HAP-1 (cell line): ENCODE data around the gene PPP1R13B.

Experiments used
- DNase-seq, 2 experiments: peaks; one replicate each; pipeline ENCODE4 v3.0.0-alpha.2; 2016 to 2020; ENCODE audit warnings: low spot score in 2 of 2
- H3K27me3 ChIP-seq: fragments of 250-450 bp; sonication (Bioruptor Pico); 2 replicates; pipeline ENCODE4 v1.5.1; 2020; ENCODE audit warnings: low read depth, mild to moderate bottlenecking, moderate library complexity
- H3K36me3 ChIP-seq: fragments of 250-450 bp; sonication (Bioruptor Pico); replicated peaks from 2 replicates; pipeline ENCODE4 v1.5.1; 2020; ENCODE audit warnings: mild to moderate bottlenecking
- H3K4me1 ChIP-seq: fragments of 250-450 bp; sonication (Bioruptor Pico); 2 replicates; pipeline ENCODE4 v1.5.1; 2020; ENCODE audit warnings: mild to moderate bottlenecking
- H3K4me3 ChIP-seq: fragments of 250-450 bp; sonication (Bioruptor Pico); 2 replicates; pipeline ENCODE4 v1.5.1; 2020; ENCODE audit warnings: mild to moderate bottlenecking, moderate library complexity
- H3K9me3 ChIP-seq: fragments of 250-450 bp; sonication (Bioruptor Pico); 2 replicates; pipeline ENCODE4 v1.5.1; 2020; ENCODE audit warnings: mild to moderate bottlenecking, moderate library complexity
- in situ Hi-C: fragments of 300-500 bp; cut with MboI; formaldehyde crosslinking; loops from 3 replicates; pipeline ENCODE4 v1.14.3; 2020; ENCODE audit warnings: low sequenced_read_pairs, inconsistent platforms, mixed read lengths

Gene PPP1R13B

GRCh38 chr14:103886304-103887169, 39.2 kb upstream of the PPP1R13B start:
- H3K36me3 ChIP-seq: no peaks in the 10 kb centered on the region
- no peaks in the 10 kb centered on the region for H3K4me1 ChIP-seq
- no peaks in the 10 kb centered on the region for H3K27me3 ChIP-seq
- no peak overlapping the region for H3K4me3 ChIP-seq
- no peaks in the 10 kb centered on the region for H3K9me3 ChIP-seq
- no peak for DNase-seq
- in situ Hi-C loops: no loop called here

DNA sequence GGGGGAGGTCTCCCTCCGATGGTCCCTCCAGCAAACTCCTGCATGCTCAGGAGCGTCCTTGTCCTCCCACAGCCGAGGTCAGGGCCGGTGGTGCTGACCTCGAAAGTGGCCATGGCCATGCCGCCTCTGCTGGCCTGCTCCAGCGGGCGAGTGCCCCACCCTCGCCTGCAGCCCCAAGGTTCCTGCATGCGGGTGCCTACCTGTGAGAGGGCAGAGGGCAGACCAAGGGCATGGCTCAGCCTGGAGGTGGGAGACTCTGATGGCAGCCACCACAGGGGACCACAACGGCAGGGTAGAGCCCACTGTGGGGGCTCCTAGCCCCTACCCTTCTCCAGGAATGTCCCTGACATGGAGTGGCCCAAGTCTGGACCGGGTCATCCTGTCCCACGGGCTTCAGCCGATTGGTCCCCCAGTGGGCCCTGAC, 38.1 kb upstream of the PPP1R13B start:
- H3K27me3 ChIP-seq: no peaks in the 10 kb centered on the region
- no peak for DNase-seq
- no peaks in the 10 kb centered on the region for H3K4me1 ChIP-seq
- in situ Hi-C loops: no loop called here
- no peaks in the 10 kb centered on the region for H3K9me3 ChIP-seq
- H3K4me3 ChIP-seq: no peak overlapping the region
- H3K36me3 ChIP-seq: no peaks in the 10 kb centered on the region

- no peaks in the 10 kb centered on the region for H3K9me3 ChIP-seq
- H3K27me3 ChIP-seq: no peaks in the 10 kb centered on the region
- H3K4me3 ChIP-seq: no peak overlapping the region
- H3K36me3 ChIP-seq: no peaks in the 10 kb centered on the region
- in situ Hi-C loops: no loop called here
- H3K4me1 ChIP-seq: no peaks in the 10 kb centered on the region
- no peak for DNase-seq
Measured at GRCh38 chr14:103884854-103885253, 37.5 kb upstream of the PPP1R13B start.

- Histone ChIP-seq H3K4me1 (no peaks in the 10 kb centered on the region), H3K4me3 (no peak overlapping the region), H3K9me3 (no peaks in the 10 kb centered on the region), H3K27me3 (no peaks in the 10 kb centered on the region), H3K36me3 (no peaks in the 10 kb centered on the region)
- DNase-seq: no peak
- in situ Hi-C loops: no loop called here
Measured at GRCh38 chr14:103883263-103883523, 35.8 kb upstream of the PPP1R13B start.

DNA sequence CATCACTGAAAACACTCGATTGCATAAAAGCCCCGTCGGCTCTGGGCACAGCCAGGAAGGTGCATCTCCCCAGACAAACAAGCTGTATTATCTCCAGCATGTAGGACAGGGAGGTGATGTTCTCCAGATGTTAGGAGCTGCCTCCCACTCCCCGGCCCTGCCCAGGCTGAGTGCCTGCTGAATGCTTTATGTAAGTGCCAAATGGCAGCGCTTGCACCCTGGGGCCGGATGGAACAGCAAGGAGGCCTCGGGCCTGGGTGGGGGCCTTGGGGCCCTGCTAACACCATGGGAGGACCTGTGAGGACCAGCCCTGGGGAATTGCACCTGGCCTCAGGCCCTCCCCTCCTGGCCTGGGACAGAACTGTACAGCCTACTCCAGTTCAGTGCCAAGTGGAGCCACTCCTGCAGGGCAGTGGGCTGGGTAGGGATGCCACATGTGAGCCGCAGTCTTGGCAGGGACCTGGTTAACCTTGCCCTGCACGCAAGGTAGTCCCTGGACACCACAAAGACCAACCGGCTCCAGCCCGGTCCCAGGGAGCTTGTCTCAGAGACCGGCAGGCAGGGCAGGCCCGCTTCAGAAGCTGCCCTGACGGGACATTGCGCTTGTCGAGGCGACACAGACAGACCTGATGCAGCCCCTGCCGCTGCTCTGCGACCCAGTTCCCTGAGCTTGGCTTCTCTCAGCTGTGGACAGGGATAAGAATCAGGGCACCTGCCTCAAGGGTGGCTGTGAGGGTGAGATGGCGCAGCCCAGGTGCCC, 35.3 kb upstream of the PPP1R13B start:
- in situ Hi-C loops: no loop called here
- H3K36me3 ChIP-seq: no peaks in the 10 kb centered on the region
- no peak overlapping the region for H3K4me3 ChIP-seq
- H3K27me3 ChIP-seq: no peaks in the 10 kb centered on the region
- no peak for DNase-seq
- no peaks in the 10 kb centered on the region for H3K4me1 ChIP-seq
- H3K9me3 ChIP-seq: no peaks in the 10 kb centered on the region

DNA sequence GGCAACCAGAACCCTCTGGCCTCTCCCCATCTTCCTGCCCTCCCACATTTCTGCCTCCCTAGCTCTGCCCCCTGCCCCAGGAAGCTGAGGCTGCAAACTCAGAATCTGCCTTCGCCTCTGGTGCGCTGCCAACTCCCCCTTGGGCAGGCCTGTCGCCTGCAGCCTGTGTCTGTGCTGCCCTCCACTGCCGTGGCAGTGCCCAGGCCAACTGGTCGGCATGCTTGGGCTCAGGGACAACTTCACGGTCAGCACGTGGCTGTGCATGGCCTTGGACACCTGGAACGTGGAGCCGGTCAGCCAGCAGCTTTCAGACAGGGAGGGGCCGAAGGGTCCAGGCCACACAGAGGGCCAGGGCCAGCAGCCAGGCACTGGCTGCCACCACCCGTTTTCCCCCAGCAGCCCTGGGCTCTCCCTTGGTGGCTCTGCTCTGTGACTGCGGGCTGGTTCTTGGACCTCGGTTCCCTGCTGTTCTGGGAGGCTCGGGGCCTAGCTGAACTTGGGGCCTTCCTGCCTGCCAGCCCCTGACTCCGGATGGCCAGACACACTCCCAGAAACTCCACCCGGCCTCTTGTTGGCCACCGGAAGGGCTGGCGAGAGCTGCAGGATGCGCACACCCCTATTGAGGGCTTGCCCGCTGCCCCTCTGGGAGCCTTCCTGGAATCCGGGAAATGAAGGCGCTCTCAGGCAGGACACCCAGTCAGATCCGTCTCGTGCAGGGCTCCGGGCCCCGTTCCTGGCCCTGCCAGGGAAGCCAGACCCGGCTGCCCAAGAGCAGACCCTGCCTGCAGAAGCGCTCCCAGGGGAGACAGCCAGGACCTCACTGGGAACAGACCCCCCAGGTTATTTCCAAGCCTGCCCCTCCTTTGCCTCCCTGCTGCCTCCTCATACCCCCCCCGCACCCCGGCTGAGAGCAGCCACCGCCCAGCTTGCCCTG, 34.2 kb upstream of the PPP1R13B start:
- no peak for DNase-seq
- Histone ChIP-seq H3K4me3 (no peak overlapping the region), H3K4me1 (no peaks in the 10 kb centered on the region), H3K27me3 (no peaks in the 10 kb centered on the region), H3K36me3 (no peaks in the 10 kb centered on the region), H3K9me3 (no peaks in the 10 kb centered on the region)
- in situ Hi-C loops: no loop called here

DNA sequence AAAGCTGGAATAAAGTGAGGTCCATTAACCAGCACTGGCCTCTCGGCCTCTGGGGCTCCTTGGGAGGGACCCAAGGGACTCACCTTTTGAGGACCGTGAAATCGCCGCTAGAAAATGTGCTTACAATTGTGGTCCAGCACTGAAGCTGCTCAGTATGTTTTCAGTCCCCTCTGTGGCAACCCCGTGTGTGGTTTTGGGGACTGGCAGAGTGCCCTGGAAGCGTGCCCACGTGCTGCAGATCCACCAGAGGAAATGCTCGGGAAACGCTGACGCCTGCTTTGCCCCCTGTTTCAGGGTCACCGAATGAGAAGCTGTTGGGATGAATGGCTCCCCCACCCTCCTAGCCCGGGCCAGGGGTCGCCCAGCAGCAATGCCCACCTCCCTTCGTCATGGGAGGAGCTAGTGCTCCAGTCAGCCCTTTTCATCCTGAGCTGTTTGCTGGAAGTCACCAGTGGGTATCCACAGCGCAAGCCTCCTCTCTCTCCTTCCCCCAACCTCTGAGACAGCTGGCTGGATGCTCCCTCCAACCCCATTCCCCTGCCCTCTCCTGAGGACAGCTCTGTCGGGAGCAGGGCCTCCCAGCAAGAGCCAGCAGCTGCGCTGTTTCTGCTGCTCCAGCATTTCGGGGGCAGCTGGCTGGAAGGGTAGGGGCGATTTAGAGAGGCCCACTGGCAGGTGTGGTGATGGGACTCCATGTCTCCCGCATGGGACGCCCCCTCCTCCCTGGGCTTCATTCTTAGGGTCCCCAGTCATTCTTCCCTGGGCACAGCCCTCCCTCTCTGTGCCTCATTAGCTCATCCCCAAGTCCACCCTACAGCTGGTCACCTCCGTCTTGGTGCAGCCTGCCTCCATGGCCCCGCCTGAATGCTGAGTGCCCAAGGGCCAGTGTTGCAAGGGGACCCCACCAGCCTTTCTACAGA, 33.2 kb upstream of the PPP1R13B start:
- in situ Hi-C loops: no loop called here
- H3K36me3 ChIP-seq: no peaks in the 10 kb centered on the region
- no peaks in the 10 kb centered on the region for H3K4me1 ChIP-seq
- DNase-seq: no peak
- no peaks in the 10 kb centered on the region for H3K27me3 ChIP-seq
- no peaks in the 10 kb centered on the region for H3K9me3 ChIP-seq
- H3K4me3 ChIP-seq: no peak overlapping the region

DNA sequence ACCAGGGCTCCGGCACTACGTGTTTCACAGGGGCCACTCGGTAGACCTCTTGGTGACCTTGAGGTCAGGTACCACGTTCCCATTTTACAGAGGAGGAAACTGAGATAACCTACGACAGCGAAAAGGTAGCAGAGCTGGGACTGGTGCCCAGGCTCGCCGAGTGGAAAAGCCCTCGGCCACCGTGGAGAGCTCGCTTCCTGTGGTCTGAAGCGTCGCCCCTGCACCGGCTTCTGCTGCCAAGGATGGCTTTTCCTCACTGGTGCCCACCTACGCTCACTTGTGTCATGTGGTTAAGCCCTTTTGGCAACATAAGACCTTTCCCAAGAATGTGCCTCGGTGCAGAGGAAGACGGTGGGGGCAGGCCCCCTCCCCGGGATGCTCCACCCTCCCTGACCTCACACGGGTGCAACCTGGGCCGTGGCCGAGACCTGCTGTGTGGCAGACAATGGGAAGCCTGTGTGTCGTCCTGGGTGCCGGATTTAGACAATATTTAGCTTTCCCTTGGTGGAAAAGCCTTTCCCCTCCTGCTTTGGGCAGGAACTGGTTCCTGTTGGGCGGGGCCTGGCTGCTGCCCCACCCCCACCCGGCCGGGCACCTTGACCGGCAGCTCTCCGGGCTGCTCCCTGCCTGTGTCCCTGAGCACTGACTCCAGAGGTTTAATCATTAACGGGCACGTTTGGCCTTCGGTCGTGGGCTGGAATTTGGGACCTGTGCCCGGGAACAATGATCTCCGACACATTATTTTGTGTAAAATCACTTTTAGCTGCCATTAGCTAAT, 32.4 kb upstream of the PPP1R13B start:
- no peak overlapping the region for H3K4me3 ChIP-seq
- no peaks in the 10 kb centered on the region for H3K9me3 ChIP-seq
- in situ Hi-C loops: no loop called here
- no peaks in the 10 kb centered on the region for H3K27me3 ChIP-seq
- no peaks in the 10 kb centered on the region for H3K36me3 ChIP-seq
- H3K4me1 ChIP-seq: no peaks in the 10 kb centered on the region
- DNase-seq: no peak

- H3K27me3 ChIP-seq: no peaks in the 10 kb centered on the region
- no peaks in the 10 kb centered on the region for H3K9me3 ChIP-seq
- no peak for DNase-seq
- no peaks in the 10 kb centered on the region for H3K4me1 ChIP-seq
- no peak overlapping the region for H3K4me3 ChIP-seq
- H3K36me3 ChIP-seq: no peaks in the 10 kb centered on the region
- in situ Hi-C loops: no loop called here
Measured at GRCh38 chr14:103879118-103879569, 31.8 kb upstream of the PPP1R13B start.

DNA sequence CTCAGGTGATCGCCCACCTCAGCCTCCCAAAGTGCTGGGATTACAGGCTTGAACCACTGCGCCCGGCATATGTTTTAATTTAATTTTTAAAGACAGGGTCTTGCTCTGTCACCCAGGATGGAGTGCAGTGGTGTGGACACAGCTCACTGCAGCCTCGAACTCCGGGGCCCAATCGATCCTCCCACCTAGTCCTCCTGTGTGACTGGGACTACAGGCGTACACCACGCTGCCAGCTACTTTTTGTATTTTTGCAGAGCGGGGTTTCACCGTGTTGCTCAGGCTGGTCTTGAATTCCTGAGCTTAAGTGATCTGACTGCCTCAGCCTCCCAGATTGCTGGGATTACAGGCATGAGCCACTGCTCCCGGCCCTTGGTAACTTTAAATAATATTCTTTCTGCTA, 30.8 kb upstream of the PPP1R13B start:
- no peaks in the 10 kb centered on the region for H3K4me1 ChIP-seq
- no peaks in the 10 kb centered on the region for H3K27me3 ChIP-seq
- no peaks in the 10 kb centered on the region for H3K9me3 ChIP-seq
- in situ Hi-C loops: no loop called here
- H3K4me3 ChIP-seq: no peak overlapping the region
- no peaks in the 10 kb centered on the region for H3K36me3 ChIP-seq
- no peak for DNase-seq

DNA sequence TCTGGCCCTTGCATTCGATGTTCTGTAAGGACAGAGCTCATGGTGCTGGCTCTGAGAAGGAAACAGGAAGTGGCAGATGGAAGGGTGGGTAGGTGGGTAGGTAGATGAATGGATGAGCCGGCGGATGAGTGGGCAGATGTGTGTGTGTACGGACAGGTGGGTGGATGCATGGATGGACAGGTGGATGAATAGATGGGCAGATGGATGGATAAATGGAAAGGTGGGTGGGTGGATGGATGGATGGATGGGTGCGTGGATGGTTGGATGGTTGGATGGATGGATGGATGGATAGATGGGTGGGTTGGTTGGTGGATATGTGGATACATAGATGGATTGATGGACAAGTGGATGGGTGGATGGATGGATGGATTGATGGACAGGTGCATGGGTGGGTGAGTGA, 27.6 kb upstream of the PPP1R13B start:
- Histone ChIP-seq H3K27me3 (no peaks in the 10 kb centered on the region), H3K4me3 (no peak overlapping the region), H3K4me1 (no peaks in the 10 kb centered on the region), H3K9me3 (no peaks in the 10 kb centered on the region), H3K36me3 (no peaks in the 10 kb centered on the region)
- in situ Hi-C loops: no loop called here
- DNase-seq: no peak

DNA sequence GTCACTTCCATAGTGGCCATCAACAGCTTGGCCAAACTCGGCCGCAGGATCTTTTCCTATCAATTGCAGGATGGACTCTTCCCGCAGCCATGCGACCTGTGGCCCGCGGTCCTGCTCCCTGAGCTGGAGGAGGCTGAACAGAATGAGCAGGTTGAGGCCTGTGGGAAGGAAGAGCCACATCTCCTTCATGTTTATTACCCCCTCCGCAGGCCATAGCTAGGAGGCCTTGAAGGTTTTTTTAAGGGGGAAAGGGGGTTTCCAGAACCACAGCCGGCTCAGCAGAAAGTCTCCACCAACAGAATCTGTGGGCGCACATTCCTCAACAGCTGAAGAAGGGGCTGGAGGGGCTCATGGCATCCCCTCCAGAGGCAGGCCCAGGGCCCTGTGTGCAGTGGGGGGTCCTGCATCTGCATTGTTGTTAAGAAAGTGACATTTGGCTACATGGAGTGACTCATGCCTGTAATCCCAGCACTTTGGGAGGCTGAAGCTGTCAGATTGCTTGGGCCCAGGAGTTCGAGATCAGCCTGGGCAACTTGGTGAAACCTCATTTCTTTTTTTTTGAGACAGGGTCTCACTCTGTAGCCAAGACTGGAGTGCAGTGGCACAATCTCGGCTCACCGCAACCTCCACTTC, 25.2 kb upstream of the PPP1R13B start:
- H3K4me1 ChIP-seq: no peaks in the 10 kb centered on the region
- in situ Hi-C loops: no loop called here
- DNase-seq: no peak
- H3K27me3 ChIP-seq: no peaks in the 10 kb centered on the region
- H3K9me3 ChIP-seq: no peaks in the 10 kb centered on the region
- no peak overlapping the region for H3K4me3 ChIP-seq
- H3K36me3 ChIP-seq: no peaks in the 10 kb centered on the region
